Measurements from ENCODE around the gene MTR.

GRCh38 chr1:236762410-236762809 lies 32.7 kb upstream of the MTR start:
- TF ChIP-seq CTCF (IDR thresholded peaks at IDR 0.05; ENCODE audit: low read length) (no peak), EZH2 (IDR thresholded peaks at IDR 0.05; ENCODE audit: borderline replicate concordance, low read length) (no peak)
